Measurements from ENCODE around the gene HECTD4.

- TF ChIP-seq CTCF (conservative IDR thresholded peaks at IDR 0.05; ENCODE audit: low read depth, low read length) (no peak), POLR2A (IDR thresholded peaks at IDR 0.05; ENCODE audit: low read depth, low read length) (no peak), SMC3 (IDR thresholded peaks at IDR 0.05; ENCODE audit: low read depth, low read length) (no peak), RCOR1 (IDR thresholded peaks at IDR 0.05; ENCODE audit: insufficient replicate concordance, low read length) (no peak), RAD21 (IDR thresholded peaks at IDR 0.05; ENCODE audit: low read length) (no peak), BHLHE40 (IDR thresholded peaks at IDR 0.05; ENCODE audit: low read depth, low read length) (no peak), FOS (IDR thresholded peaks at IDR 0.05; ENCODE audit: low read depth, low read length) (no peak), CHD1 (IDR thresholded peaks at IDR 0.05; ENCODE audit: low read depth, low read length) (no peak), MAFK (IDR thresholded peaks at IDR 0.05; ENCODE audit: low read depth, low read length) (no peak), NFE2L2 (IDR thresholded peaks at IDR 0.05; ENCODE audit: low read depth, low read length) (no peak)
- TF ChIP-seq, protein P1, sequence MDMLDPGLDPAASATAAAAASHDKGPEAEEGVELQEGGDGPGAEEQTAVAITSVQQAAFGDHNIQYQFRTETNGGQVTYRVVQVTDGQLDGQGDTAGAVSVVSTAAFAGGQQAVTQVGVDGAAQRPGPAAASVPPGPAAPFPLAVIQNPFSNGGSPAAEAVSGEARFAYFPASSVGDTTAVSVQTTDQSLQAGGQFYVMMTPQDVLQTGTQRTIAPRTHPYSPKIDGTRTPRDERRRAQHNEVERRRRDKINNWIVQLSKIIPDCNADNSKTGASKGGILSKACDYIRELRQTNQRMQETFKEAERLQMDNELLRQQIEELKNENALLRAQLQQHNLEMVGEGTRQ (IDR thresholded peaks at IDR 0.05; ENCODE audit: low read depth, low read length), result no peak
These were observed 168.2 kb downstream of the HECTD4 start for GRCh38 chr12:112214064-112214463.

Data from IMR-90 (cell line).